ENCODE results near the gene IPCEF1. TPM values are rescaled to one million over a fixed set of nuclear protein-coding genes. Genes with fewer than 3 reads are reported as not detected.
"Not testable (repeated sequence)": the region's sequence is repeated elsewhere in the genome, so short reads cannot be mapped to it uniquely, and the experiment has no call there.

The IPCEF1 gene
- total RNA-seq, 1 experiment from 2014 or later: 0.48 TPM

DNA sequence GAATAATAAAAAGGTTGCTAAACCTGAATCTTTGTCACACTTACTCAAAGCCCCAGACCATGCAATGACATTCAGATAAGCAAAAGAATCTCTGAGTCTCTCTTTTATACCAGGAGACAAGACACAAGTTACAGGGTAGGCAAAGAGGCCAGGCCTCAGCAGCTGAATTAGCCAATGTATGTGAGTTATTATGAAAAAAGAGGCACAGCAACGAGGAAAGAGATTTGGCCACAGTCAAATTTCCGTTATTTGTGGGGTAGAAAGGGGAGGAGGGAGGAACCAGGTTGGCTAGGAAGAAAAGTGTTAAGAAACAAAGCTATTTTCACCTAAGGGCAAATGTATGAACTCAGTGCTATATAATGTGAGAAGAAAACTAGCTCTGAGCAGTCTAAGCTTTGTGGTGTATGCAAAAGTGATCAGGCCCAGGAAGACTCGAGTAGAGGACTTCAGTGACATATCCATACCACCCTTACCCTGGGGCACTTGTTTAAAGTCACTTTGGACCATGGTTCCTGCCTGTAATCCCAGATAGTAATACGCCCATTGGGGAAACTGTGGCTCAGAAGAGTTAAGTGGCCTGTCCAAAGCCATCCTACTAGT, 19.1 kb downstream of the IPCEF1 start:
- no peak overlapping the region for H3T11ph ChIP-seq (ENCODE audit: low read length)
- H3K9me3 ChIP-seq (ENCODE audit: control insufficient read depth, low read depth, low read length): no peaks in the 10 kb centered on the region
- H3K14ac ChIP-seq (ENCODE audit: insufficient read depth, low read length): no peak overlapping the region
- no peak overlapping the region for H2BK15ac ChIP-seq (ENCODE audit: low read depth, low read length)
- Mint-ChIP-seq H3K9me3 (no peaks in the 10 kb centered on the region), H3K27ac (no peak overlapping the region), H3K27me3 (ENCODE audit: low read depth) (no peaks in the 10 kb centered on the region), H3K36me3 (ENCODE audit: insufficient read depth in 1 of 3, low read depth in 3 of 3) (no peaks in the 10 kb centered on the region), H3K4me3 (no peak overlapping the region), H3K4me1 (peaks cover 15 to 18% of the 10 kb centered on the region in 2 experiments)
- no peak overlapping the region for H2BK20ac ChIP-seq (ENCODE audit: low read depth, low read length, poor library complexity, severe bottlenecking)
- H3K4me2 ChIP-seq (ENCODE audit: insufficient read depth, insufficient read length, low read length): no peak overlapping the region
- TF ChIP-seq, protein P1, sequence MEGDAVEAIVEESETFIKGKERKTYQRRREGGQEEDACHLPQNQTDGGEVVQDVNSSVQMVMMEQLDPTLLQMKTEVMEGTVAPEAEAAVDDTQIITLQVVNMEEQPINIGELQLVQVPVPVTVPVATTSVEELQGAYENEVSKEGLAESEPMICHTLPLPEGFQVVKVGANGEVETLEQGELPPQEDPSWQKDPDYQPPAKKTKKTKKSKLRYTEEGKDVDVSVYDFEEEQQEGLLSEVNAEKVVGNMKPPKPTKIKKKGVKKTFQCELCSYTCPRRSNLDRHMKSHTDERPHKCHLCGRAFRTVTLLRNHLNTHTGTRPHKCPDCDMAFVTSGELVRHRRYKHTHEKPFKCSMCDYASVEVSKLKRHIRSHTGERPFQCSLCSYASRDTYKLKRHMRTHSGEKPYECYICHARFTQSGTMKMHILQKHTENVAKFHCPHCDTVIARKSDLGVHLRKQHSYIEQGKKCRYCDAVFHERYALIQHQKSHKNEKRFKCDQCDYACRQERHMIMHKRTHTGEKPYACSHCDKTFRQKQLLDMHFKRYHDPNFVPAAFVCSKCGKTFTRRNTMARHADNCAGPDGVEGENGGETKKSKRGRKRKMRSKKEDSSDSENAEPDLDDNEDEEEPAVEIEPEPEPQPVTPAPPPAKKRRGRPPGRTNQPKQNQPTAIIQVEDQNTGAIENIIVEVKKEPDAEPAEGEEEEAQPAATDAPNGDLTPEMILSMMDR (conservative IDR thresholded peaks at IDR 0.05): no peak
- no peaks in the 10 kb centered on the region for H3K23me2 ChIP-seq (ENCODE audit: insufficient read length, low read depth, low read length, poor library complexity, severe bottlenecking)
- no peak overlapping the region for H3K9ac ChIP-seq (ENCODE audit: extremely low read depth, insufficient read length, low read length)
- no peaks in the 10 kb centered on the region for H4K20me1 ChIP-seq (ENCODE audit: control insufficient read depth, insufficient read depth, insufficient read length)
- H3K79me1 ChIP-seq (ENCODE audit: insufficient read depth, low read depth, low read length, poor library complexity, severe bottlenecking): no peaks in the 10 kb centered on the region
- H3K27me3 ChIP-seq (ENCODE audit: insufficient read depth, low read length): no peaks in the 10 kb centered on the region
- no peak overlapping the region for H2AK5ac ChIP-seq (ENCODE audit: insufficient read length, low read length)
- no peak overlapping the region for H2BK12ac ChIP-seq (ENCODE audit: insufficient read length, low read depth, low read length)
- no peak overlapping the region for H2BK120ac ChIP-seq (ENCODE audit: low read depth, low read length, poor library complexity, severe bottlenecking)
- H3K4ac ChIP-seq (ENCODE audit: low read depth, low read length): no peak overlapping the region
- H3K27ac ChIP-seq (ENCODE audit: insufficient read length, low read depth, low read length): no peak overlapping the region
- H4K5ac ChIP-seq (ENCODE audit: insufficient read length, low read depth, low read length): no peak overlapping the region
- no peak overlapping the region for H3K23ac ChIP-seq (ENCODE audit: insufficient read length, low read depth, low read length)
- H3K18ac ChIP-seq (ENCODE audit: insufficient read length, low read depth, low read length): no peak overlapping the region
- no peak for DNase-seq
- H4K8ac ChIP-seq (replicated peaks; ENCODE audit: insufficient read length, low read depth, low read length): no peak overlapping the region
- WGBS (ENCODE audit: extremely low coverage, insufficient read length, low lambda C conversion rate): no CpG with 5 or more reads among the region's 4 CpGs
- no peaks in the 10 kb centered on the region; the same call in 1 of the 2 replicates for H3K4me1 ChIP-seq (ENCODE audit: insufficient read depth, low read length)
- no peak overlapping the region for H2AFZ ChIP-seq (ENCODE audit: low read length)
- no peak overlapping the region for H3K56ac ChIP-seq (ENCODE audit: insufficient read length, low read depth, low read length)
- no peak overlapping the region for H2BK5ac ChIP-seq (ENCODE audit: insufficient read length, low read length)
- H4K91ac ChIP-seq (ENCODE audit: insufficient read length, low read depth, low read length): no peak overlapping the region
- no peaks in the 10 kb centered on the region for H3K79me2 ChIP-seq (ENCODE audit: insufficient read depth, low read length)

DNA sequence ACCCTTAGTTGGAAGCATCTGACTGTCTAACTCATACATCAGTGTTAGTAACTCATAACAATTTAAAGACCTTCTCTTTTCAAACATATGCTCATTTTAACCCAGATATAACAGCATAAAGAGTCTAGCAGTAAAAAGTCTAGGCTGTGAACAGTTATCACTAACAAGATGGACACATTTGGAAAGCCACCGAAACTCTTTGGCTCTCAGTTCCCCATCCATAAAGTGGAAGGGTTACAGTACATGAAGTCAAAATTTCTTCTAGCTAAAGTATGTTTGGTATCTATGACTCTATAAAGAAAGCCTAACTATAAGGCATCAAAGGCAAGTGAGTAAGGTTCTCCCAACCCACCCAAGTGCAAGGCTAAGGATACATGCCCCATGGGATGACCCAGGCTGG, 22.5 kb downstream of the IPCEF1 start:
- not testable (repeated sequence) for H3K4me3 Mint-ChIP-seq, H3K27ac Mint-ChIP-seq
- H3K4me1 Mint-ChIP-seq: peaks cover 9 to 15% of the 10 kb centered on the region in 2 experiments

More for the DNA sequence above, 22.5 kb downstream of the IPCEF1 start:
- H3K79me1 ChIP-seq (ENCODE audit: insufficient read depth, low read depth, low read length, poor library complexity, severe bottlenecking); H3K27ac ChIP-seq (ENCODE audit: insufficient read length, low read depth, low read length); H2AFZ ChIP-seq (ENCODE audit: low read length); H3K36me3 Mint-ChIP-seq (ENCODE audit: insufficient read depth in 1 of 3, low read depth in 3 of 3); H3K23ac ChIP-seq (ENCODE audit: insufficient read length, low read depth, low read length); H3K23me2 ChIP-seq (ENCODE audit: insufficient read length, low read depth, low read length, poor library complexity, severe bottlenecking); H3K14ac ChIP-seq (ENCODE audit: insufficient read depth, low read length); H2BK12ac ChIP-seq (ENCODE audit: insufficient read length, low read depth, low read length); H2AK5ac ChIP-seq (ENCODE audit: insufficient read length, low read length); H3K4me2 ChIP-seq (ENCODE audit: insufficient read depth, insufficient read length, low read length); H3K9me3 Mint-ChIP-seq; H3K18ac ChIP-seq (ENCODE audit: insufficient read length, low read depth, low read length); H3T11ph ChIP-seq (ENCODE audit: low read length); H3K4ac ChIP-seq (ENCODE audit: low read depth, low read length); H3K79me2 ChIP-seq (ENCODE audit: insufficient read depth, low read length); H3K56ac ChIP-seq (ENCODE audit: insufficient read length, low read depth, low read length); H4K91ac ChIP-seq (ENCODE audit: insufficient read length, low read depth, low read length); H2BK5ac ChIP-seq (ENCODE audit: insufficient read length, low read length); H3K27me3 Mint-ChIP-seq (ENCODE audit: low read depth); H3K9ac ChIP-seq (ENCODE audit: extremely low read depth, insufficient read length, low read length); H4K20me1 ChIP-seq (ENCODE audit: control insufficient read depth, insufficient read depth, insufficient read length); H3K9me3 ChIP-seq (ENCODE audit: control insufficient read depth, low read depth, low read length); H3K27me3 ChIP-seq (ENCODE audit: insufficient read depth, low read length); H3K4me1 ChIP-seq (ENCODE audit: insufficient read depth, low read length); H4K8ac ChIP-seq (replicated peaks; ENCODE audit: insufficient read length, low read depth, low read length); DNase-seq; H2BK20ac ChIP-seq (ENCODE audit: low read depth, low read length, poor library complexity, severe bottlenecking); H4K5ac ChIP-seq (ENCODE audit: insufficient read length, low read depth, low read length); H2BK15ac ChIP-seq (ENCODE audit: low read depth, low read length); H2BK120ac ChIP-seq (ENCODE audit: low read depth, low read length, poor library complexity, severe bottlenecking): not testable (repeated sequence)
- no CpG with 5 or more reads among the region's 1 CpG for WGBS (ENCODE audit: extremely low coverage, insufficient read length, low lambda C conversion rate)

All from H9 (cell line).